Brain pericyte (primary cell): ENCODE data around the gene KCNJ9.

Experiments
- DNase-seq: peaks from one replicate; pipeline ENCODE4 v3.0.0-alpha.2; 2012; ENCODE audit warnings: low read depth, low spot score

The KCNJ9 gene

DNA sequence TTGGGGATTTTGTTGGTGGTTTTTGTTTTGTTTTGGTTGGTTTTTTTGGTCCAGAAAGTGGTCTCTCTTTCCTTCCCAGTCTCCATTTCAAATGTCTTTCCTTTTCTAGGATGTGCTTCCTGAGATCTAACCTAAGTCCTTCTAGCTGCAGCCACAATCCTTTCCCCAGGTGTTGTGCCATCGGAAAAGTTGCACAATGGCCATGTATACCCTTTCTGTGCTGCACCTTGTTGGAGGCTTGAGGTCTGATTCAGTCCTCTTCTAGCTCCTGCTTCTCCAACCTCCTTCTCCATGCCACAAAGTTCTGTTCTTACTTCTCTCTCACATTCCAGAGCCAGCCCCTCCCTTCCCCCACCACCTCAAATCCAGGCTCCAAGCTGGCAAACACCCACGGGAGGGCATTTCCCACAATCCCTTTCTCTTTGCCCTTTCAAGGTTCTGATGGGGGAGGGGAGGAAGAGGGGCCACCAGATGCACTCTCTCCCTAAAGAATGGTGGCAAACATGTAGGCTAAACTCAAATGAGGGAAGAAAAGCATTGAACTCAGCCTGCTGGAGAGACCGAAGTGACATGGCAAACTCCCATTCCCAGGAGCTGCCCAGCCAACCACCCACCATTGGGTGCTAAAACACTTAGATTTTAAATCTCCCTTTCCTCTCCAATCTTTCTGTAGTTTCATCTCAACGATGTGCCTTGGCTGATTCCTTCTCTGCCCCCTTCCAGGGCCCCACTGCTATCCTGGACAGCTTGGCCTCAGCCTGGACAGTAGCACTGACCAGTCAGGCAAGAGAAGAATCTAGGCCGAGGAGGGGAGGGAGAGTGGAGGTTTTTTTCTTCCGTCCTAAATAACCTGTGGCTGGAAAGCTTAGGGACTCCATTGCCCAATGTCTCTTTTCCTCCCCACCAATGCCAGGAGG, 14.3 kb upstream of the KCNJ9 start:
- DNase-seq: no peak

DNA sequence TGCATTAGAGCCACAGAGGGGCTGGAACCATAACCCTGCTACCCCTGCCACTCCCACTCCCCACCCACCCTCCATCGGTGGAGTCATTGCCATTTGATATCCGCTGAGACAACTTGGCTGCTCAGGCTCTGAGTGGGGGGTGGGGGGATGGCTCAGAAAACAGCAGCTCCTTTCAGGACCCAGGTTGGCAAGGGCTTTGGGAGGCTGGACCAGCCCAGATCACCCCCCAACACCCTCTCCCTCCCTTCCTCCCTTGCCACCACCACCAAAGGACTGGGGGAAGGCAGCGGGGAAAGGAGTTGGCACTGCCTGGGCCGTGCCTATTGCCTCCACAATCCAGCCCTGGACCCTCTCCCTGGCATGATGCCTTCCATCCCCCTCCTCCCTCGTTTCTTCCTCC, 13.1 kb upstream of the KCNJ9 start:
- DNase-seq: no peak

DNA sequence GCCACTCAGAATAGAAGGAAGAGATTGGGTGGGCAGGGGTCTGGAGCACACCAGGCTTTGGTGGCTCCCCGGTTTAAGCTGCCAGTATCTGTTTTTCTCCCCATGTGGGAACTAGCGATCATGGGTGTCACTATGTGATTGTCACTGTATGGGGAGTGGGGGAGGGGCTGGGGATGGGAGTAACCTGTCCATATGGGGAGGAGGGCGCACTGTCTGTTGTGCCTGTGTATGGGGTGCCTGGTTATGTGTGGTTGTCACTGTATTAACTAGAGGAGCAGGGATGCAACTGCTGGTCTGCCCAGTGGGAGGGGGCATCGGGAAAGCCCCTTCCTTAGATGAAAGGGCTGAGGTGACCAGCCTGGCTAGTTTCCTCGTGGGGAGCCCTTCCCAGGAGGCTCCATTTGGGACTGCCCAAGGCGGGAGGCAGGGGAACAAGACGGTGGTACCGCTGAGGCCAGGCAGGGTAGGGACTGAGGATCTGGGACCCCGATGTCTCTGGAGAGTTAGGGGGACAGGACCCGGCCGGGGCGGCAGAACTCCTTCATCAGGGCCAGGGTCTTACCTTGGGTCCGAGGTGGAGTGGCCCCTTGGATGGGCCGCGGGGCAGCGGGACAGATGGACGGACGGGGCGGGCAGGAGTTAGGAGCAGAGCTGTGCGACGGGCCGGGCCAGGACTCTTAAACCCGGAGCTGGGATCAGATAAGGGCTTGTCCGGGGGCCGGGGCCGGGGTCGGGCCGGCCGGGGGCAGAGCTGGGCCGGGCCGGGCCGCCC, 11.7 kb upstream of the KCNJ9 start, which contains the start of gene KCNJ10:
Gene KCNJ10 (minus strand): TSS at position 701 of the 772 bp plus-strand sequence. CDS start 27,628 bp downstream, outside the sequence.
- no peak for DNase-seq

DNA sequence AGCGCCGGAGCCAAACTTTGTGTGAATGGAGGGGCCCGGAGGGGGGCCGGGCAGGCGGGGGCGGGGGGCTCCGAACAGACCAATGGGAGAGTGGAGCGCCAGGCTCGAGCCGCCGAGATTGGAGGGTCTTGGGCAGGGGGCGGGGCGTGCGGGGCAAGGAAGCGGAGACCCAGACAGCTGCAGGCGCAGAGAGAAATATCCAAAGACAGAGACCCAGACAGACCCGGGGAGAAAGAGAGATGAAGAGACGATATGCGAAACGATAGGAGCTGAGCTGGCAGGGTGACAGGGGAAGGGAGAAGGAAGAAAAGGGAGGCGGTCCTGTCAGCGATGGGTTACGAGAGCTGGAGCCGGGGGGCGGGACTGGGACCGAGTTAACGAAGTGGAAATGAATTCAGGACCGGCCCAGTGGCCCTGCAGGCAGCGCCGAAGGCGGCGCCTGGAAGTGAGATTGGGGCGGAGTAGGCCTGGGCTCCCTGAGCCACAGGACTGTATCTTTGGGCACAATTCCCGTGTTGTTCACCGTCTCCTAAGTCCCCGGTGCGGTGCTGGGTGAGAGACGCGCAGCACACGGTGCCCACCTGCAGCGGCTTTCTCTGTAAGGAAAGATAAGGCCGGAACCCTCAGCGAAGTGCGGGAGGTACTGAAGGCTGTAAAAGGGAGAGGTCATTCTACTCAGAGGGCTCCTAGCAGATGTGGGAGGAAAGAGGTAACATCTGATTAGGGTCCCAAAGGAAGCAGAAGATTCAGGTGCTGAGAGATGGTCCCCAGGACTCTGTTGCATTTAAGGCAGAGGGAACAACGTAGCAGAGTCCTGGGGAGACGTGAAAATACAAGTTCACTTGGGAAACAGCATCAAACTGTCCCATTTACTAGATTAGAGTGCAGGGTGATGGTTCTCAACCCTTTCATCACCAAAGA, 10.8 kb upstream of the KCNJ9 start:
- no peak for DNase-seq

DNA sequence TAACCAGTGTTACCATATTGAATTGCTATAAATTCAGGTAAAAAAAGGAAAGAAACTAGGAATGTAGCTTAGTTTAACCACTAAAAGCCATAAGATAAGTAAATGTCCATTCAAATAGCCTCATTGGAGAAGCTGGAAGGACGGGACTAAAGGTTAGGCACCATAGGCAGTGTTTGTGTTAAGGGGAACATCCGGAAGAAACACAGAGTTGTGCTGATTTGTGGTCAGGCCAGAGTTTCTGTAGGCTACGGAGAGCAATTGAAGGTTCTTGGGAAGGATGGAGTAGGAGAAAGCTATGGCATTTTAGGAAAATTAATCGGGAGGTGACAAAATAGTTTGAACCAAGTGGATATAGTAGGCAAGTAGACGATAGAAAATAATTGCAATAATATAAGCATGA, 10.0 kb upstream of the KCNJ9 start:
- DNase-seq: no peak

DNA sequence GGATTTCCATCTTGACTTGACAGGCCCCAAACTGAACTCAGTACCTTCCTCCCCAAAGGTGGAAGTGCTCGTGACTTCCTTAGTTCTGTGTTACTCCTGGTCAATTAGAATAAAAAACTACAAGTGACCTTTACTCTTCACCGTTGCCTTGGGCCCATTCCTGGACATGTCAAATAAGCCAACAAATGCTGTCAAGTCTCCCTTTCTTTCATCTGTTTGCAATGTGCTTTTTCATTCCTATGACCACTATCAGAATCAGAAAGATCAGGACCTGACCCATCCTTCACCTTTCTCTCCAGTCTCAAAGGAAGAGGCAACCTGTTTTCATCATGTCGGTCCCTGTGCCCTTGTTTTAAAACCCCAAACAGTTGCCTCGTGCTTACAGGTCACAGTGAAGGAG, 6.5 kb upstream of the KCNJ9 start:
- no peak for DNase-seq

DNA sequence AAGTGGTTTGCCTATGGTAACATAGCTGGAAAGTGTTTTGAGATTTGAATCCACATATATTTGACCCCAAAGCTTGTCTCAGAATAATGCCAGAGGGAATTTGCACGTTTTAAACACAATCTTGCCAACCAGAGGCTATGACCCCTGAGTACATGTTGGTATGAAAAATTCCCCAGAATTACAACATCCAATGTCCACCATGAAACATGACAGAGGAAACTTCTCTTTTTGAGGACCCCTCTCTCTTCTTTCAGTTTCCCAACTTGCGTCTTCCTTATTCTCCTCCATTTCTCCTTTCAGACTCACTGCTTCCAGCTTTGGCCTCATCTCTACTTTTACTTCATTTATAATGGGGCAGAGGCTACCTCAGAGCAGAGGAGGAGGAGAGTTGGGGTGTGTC, 5.5 kb upstream of the KCNJ9 start:
- no peak for DNase-seq

DNA sequence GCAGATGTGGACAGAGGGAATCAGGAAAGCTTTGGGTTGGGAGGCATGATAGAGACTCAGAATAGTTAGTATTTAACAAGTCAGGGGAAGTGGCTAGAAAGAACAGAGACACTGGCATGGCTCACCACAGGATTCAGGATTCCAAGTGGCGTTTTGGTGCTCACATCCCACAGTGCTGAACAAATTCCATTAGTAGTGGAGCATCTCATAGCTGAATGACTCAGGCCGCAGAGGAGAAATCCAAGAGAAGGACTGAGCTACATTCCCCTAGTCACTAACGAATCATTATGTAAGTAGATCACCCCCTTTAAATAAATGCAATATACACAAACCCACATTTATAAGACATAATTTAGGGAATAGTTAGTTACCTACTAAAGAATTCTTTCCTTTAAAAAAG, 5.0 kb upstream of the KCNJ9 start:
- DNase-seq: no peak

DNA sequence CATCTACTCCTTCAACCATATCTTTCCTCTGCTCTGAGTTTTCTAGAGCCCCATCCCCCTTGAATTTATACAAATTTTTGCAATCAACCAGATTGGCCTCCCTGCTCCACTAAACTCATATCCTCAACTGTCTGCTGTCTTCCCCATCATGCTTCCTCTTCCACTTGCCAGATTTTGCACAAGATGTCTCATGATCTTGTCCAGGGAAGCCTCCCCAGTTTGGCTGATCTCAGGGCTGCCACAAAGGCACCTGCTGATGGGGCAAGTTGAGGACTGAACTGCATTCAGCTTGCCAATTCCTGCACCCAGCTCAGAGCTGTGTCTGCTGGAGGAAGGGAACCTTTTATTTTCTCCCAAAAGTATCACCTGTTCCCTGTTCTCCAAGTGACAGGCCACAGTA, 3.9 kb upstream of the KCNJ9 start:
- DNase-seq: no peak

DNA sequence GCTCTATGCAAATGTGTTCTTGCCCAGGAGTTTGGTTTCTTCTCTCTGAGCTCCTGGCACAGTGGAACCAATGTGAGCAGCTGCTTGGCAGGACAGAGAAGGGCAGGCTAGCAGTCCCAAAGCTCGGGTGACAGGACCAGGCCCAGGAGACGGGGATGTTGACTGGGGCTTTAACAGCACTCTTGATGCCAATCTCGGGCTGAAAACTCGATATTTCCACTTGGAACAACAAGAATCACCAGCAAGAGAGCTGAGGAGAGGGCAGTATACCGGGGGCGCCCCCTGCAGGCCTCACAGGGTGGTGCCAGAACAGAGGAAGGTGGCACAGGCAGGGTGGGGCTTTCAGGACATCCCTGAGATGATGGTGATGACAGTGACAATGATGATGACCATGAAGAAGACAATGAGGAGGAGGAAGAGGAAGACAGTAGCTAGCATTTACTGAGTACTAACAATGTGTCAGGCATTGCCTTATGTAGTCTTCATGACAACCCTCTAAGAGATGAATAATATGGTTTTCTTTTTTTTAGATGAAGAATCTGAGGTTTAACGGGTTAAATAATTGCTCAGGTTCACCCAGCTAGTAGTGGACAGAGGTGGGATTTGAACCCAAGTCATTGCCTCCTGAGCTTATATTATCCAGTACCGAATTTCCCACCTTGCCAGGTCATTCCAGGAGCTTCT, 2.7 kb upstream of the KCNJ9 start:
- no peak for DNase-seq

DNA sequence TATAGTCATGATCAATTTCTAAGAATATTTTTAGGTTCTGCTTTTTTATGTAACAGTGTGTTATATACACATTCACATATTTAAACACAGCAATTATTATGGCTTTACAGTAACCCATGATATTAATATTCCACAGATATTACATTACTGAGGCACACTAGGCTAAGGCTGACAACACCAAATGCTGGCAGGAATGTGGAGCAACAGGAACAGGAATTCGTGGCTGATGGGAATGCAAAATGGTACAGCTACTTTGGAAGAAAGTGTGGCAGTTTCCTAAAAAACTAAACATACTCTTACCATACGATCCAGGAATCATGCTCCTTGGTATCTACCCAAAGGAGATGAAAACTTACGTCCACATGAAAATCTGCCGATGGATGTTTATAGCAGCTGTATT, 1.9 kb upstream of the KCNJ9 start:
- DNase-seq: no peak

DNA sequence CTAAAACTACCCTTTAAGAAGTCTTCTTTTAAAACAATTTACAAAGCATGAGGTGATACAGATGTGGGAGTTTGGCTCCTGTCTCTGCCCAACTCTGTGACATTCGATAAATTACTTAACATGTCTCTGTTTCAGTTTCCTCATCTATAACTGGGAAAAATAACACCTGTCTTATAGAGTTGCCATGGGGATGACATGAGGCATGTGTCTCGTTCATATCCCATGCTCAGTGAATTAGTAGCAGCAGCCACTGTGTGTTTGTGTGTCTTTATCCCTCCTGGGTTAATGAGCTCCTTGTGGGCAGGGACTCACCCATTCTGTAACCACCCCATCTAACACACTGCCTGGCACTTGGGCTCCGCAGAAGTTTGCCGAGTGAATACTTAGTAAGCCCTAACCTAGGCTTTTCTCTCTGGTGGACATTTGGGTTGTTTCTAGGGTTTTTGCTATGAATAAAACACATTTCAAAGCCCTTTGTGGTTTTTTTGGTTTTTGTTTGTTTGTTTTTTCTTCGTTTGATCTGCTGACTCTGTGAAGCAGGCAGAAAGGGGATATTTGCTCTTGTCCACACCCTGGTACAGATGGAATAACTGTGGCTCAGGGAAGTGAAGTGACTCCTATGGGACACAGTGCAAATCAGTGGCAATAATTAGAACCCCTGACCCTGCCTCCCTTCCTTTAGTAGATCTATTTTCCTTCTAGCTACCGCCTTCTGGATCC, 797 bp upstream of the KCNJ9 start:
- no peak for DNase-seq

DNA sequence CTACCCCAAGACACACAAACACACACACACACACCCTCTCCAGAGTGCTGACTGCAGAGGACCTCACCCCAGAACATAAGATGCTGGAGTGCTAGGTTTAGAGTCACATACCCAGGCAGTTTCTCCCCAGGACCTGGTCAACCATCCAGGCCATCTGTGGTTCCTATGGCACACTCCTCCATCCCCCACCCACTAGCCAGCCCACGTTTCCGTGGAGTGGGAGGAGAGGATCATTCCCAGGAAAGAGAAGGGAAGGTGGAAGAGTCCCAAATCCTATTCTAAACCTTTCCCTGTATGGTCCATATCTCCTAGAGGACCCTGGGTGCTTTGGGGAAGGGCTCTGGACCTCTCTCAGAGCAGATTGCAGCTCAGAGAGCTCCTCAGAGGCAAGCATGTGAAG, 1.1 kb downstream of the KCNJ9 start:
- DNase-seq: no peak

DNA sequence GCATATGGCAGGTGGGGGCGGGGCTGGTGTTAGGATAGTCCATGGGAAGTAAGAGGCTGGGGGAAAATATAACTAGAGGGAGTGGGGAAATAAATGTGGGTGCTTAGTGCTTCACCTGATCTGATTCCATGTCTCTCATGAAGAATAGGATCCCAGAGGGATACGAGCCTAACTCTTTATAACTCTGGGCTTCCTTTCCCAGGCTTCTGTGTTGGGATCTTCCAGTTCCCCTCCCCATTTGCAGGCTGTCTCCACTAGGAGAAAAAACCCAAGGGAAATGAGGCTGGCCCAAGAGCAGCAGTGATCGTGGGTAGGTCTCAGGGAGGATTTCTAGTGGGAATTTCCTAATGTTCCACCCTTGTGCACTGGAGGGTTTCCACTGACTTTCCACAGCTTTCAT, 1.6 kb downstream of the KCNJ9 start:
- DNase-seq: no peak

DNA sequence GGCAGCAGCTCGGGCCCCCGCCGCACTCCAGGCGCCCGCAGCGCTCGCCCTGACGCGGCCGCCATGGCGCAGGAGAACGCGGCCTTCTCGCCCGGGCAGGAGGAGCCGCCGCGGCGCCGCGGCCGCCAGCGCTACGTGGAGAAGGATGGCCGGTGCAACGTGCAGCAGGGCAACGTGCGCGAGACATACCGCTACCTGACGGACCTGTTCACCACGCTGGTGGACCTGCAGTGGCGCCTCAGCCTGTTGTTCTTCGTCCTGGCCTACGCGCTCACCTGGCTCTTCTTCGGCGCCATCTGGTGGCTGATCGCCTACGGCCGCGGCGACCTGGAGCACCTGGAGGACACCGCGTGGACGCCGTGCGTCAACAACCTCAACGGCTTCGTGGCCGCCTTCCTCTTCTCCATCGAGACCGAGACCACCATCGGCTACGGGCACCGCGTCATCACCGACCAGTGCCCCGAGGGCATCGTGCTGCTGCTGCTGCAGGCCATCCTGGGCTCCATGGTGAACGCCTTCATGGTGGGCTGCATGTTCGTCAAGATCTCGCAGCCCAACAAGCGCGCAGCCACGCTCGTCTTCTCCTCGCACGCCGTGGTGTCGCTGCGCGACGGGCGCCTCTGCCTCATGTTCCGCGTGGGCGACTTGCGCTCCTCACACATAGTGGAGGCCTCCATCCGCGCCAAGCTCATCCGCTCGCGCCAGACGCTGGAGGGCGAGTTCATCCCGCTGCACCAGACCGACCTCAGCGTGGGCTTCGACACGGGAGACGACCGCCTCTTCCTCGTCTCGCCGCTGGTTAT, 2.8 kb downstream of the KCNJ9 start:
- DNase-seq: no peak

DNA sequence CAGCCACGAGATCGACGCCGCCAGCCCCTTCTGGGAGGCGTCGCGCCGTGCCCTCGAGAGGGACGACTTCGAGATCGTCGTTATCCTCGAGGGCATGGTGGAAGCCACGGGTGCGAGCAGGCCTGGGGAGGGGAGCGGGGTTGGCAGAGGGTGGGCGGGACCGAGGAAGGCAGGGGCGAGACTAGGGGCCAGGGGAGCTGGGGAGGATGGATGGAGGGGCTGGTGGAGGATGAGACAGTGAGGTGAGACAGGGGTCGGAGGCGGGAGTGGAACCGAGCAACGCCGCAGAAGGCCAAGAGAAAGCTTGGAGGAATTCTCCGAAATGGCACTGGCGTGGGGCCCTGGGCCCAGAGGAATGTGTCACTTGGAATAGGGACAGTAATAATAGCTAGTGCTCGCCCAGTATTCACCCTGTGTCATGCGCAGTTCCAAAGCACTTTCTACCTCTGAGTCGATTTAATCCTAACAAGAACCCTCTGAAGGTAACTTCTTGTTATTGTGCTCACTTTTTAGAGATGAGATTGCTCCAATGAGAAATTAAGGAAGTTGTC, 3.5 kb downstream of the KCNJ9 start:
- DNase-seq: no peak

DNA sequence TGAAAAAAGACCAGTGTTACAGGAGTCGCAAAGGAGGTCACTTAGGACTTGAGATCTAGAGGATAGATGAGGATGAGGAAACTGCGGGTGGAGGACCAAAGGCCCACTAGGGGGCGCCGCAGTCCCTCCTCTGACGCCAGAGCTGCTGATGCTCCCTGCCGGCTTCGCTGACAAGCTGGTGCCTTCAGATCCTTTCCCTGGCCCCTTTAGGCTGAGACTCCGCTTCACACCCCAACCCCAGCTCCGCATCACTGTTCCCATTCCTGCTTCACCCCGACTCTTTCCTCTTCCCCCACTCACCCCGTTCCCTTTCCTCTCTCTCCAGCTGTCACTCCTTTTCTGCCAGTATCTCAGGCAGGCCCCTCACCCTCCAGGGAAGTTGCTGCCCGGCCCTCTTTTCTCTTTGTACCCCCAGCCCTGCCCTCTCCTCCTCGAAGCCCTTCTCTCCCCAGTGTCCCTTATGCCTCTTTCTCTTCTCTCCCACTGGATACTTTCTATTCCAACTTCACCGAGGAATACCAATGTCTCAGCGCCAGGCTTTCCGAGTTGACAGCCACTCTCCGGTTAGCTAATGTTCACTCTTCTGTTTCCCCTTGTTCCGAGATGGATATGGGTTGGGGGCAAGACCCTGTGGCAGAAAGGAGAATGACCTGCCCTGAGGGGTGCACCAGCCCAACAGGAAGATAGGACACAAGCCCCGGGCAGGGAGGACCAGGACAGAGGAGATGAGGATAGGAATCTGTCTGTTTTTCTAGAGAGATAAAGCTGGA, 4.5 kb downstream of the KCNJ9 start:
- DNase-seq: no peak

DNA sequence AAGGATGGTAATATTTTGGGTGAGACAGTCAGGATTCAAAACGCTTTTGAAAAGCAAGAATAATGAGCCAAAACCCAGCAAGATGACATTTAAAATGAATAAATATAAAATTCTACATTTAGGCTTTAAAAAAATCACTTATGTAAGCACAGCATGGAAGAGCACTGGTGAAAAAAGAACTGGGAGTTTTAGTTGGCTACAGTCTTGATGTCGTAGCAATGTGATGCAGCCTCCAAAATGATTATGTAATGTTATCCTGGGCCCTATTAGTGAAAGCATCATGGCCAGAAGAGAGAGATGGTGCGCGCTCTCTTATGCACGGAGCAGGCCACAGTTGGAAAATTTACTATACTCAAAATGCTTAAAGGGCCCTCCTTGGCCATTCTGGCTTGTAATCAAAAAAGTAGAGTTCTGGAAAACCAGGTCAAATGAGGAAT, 5.1 kb downstream of the KCNJ9 start:
- DNase-seq: no peak
